Ishikawa (cell line): ENCODE measurements around the gene PTPRS.
A peak's percentile ranks its signal among the peaks of the same experiment; 100 is the strongest.

ENCODE experiments used
- CEBPB ChIP-seq: IDR thresholded peaks from 2 replicates; pipeline ENCODE4 v1.6.1; 2012
- CREB1 ChIP-seq: IDR thresholded peaks from 2 replicates; pipeline ENCODE4 v1.6.1; 2012; ENCODE audit warnings: low read depth
- EGR1 ChIP-seq: IDR thresholded peaks from 2 replicates; pipeline ENCODE4 v1.6.1; 2012
- EP300 ChIP-seq: IDR thresholded peaks from 2 replicates; pipeline ENCODE4 v1.6.1; 2012; ENCODE audit warnings: borderline replicate concordance
- FOXM1 ChIP-seq: IDR thresholded peaks from 2 replicates; pipeline ENCODE4 v1.6.1; 2012; ENCODE audit warnings: low read depth, borderline replicate concordance
- NFIC ChIP-seq: IDR thresholded peaks from 2 replicates; pipeline ENCODE4 v1.6.1; 2012
- RAD21 ChIP-seq: IDR thresholded peaks from 2 replicates; pipeline ENCODE4 v1.6.1; 2012; ENCODE audit warnings: low read depth
- REST ChIP-seq: IDR thresholded peaks from 2 replicates; pipeline ENCODE4 v1.6.1; 2012; ENCODE audit warnings: low read depth, mild to moderate bottlenecking
- TAF1 ChIP-seq: IDR thresholded peaks from 2 replicates; pipeline ENCODE4 v1.6.1; 2012; ENCODE audit warnings: low read depth, mild to moderate bottlenecking
- TCF12 ChIP-seq: IDR thresholded peaks from 2 replicates; pipeline ENCODE4 v1.6.1; 2012; ENCODE audit warnings: low read depth
- TEAD4 ChIP-seq: IDR thresholded peaks from 2 replicates; pipeline ENCODE4 v1.6.1; 2012
- USF1 ChIP-seq: IDR thresholded peaks from 2 replicates; pipeline ENCODE4 v1.6.1; 2012
- YY1 ChIP-seq: IDR thresholded peaks from 2 replicates; pipeline ENCODE4 v1.6.1; 2012; ENCODE audit warnings: low read depth
- ZBTB7A ChIP-seq: IDR thresholded peaks from 2 replicates; pipeline ENCODE4 v1.6.1; 2012; ENCODE audit warnings: low read depth
- TF ChIP-seq, protein P1 (sequence below): IDR thresholded peaks from 2 replicates; pipeline ENCODE4 v1.6.1; 2012

PTPRS gene

GRCh38 chr19:5349041-5349440, 8.4 kb upstream of the PTPRS start:
- TF ChIP-seq ZBTB7A (no peak), NFIC (no peak), FOXM1 (no peak)
- TF ChIP-seq, protein P1, sequence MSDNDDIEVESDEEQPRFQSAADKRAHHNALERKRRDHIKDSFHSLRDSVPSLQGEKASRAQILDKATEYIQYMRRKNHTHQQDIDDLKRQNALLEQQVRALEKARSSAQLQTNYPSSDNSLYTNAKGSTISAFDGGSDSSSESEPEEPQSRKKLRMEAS = no peak

GRCh38 chr19:5345895-5346386, 5.3 kb upstream of the PTPRS start:
- TF ChIP-seq RAD21 (no peak), REST (peak; percentile 67)
- TF ChIP-seq, protein P1 = peak; percentile 81

DNA sequence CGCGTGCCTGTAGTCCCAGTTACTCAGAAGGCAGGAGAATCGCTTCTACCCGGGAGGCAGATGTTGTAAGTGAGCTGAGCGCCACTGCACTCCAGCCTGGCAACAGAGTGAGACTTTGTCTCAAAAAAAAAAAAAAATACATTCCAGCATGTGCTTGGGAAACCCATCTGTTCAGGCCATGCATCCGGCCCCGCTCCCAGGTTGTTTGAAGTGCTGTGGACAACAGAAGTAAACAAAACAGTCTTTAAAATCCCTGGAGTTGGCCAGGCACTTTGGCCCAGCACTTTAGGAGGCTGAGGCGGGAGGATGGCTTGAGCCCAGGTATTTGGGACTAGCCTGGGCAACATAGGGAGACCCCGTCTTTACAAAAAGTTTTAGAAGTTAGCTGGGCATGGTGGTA, 3.2 kb upstream of the PTPRS start:
- TF ChIP-seq TCF12 = no peak
- no peak for TF ChIP-seq USF1
- TF ChIP-seq ZBTB7A = no peak
- no peak for TF ChIP-seq FOXM1
- TF ChIP-seq EGR1 = no peak
- TF ChIP-seq TEAD4 = no peak
- no peak for TF ChIP-seq CREB1
- TF ChIP-seq TAF1 = no peak
- no peak for TF ChIP-seq NFIC
- no peak for TF ChIP-seq REST
- no peak for TF ChIP-seq EP300
- TF ChIP-seq, protein P1 = no peak
- no peak for TF ChIP-seq RAD21
- no peak for TF ChIP-seq CEBPB
- TF ChIP-seq YY1 = no peak

GRCh38 chr19:5342573-5343201, 2.1 kb upstream of the PTPRS start:
- TF ChIP-seq YY1 (no peak), NFIC (no peak), USF1 (no peak), REST (no peak), ZBTB7A (no peak), TEAD4 (no peak), TCF12 (no peak), RAD21 (no peak), EP300 (no peak), FOXM1 (no peak), TAF1 (no peak), CEBPB (no peak), CREB1 (no peak), EGR1 (no peak)
- TF ChIP-seq, protein P1 = no peak
